GM18502 (cell line): ENCODE data around the gene KSR2.
"Not testable (repeated sequence)": the region's sequence is repeated elsewhere in the genome, so short reads cannot be mapped to it uniquely, and the experiment has no call there.

Experiments used
- ATAC-seq: cut with Tn5 transposase; IDR thresholded peaks from one replicate; pipeline ENCODE4 v1.9.1; 2021; ENCODE audit warnings: mild to moderate bottlenecking; ENCODE audit not compliant: unreplicated experiment, poor library complexity

KSR2 gene

DNA sequence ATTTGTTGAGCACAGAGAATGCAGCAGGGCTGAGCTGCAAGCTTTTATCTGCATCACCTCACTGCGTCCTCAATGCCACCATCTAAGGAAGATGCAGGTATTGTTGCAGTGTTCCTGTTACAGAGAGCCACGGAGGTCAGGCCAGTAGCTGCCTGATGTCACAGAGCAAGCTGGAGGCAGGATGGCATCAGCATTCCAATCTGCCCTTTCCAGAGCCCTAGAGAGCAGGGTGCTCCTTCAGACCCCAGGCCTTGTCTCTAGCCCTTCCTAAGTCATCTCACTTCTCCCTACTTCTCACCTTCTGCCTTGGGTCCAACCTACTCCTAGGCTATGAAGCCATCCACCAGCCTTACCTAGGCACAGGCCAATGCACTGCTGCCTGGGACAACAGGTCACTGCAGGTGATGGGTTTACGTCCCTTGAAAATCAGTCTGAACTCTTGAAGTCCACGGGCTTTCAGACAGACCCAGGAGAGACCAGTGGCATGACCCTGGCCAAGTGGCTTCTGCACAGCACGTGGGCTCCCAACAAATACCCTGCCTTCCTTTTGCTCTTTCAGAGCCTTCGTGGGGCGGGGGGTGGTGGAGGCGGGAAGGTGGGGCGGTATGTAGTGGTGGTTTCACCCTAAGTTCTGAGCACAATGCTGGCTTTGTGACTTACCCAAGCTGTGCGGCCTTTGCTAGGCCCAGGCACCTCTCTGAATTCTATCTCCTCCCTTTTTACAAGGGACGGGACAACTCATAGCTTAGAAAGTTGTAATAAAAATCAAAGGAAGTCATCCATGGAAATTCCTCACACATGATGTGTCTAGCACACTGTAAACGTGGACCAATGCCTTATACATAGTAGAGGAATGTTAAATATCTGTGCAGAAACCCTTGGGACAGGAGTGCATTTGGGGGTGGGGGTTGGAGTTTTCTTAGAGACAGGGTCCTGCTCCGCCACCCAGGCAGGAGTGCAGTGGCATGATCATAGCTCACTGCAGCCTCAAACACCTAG lies 136.0 kb downstream of the KSR2 start:
- no peak for ATAC-seq

GRCh38 chr12:117830471-117830870 lies 138.3 kb downstream of the KSR2 start:
- no peak for ATAC-seq

DNA sequence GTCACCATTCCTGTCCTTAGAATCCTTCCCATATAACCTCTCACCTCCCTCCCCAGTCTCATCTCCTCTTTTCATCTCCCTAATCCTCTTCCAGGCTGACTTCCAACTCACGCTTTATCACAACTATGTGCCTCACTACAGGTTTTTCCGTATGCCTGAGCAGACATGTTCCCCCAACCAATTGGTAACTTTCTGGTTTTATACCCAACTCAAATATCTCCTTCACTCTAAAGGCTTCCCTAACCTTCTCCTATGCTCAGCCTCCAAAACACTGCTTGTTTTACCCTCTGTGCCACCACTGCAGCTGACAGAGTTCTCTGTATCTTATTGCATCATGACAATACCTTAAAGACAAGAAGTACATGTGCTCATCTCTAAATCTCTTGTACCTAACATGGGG lies 139.7 kb downstream of the KSR2 start:
- no peak for ATAC-seq

DNA sequence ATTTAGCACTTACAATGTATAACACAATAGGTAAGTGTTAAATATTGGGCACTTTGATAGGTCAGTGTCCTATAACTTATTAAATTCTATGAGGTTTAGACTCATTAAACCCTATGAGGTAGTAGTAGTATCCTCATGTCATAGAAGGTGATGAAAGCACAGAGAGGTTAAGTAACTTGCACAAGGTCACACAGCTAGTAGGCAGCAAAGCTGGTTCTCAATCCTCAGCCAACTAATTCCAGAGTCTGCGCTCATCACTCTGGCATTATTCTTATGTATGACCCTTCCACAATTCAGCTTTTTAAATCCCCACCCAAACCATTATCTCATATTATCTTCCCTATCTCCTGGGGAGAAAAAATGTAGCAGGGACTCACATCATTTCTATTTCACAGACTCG lies 141.1 kb downstream of the KSR2 start:
- no peak for ATAC-seq

GRCh38 chr12:117825827-117826226 lies 143.0 kb downstream of the KSR2 start:
- no peak for ATAC-seq

DNA sequence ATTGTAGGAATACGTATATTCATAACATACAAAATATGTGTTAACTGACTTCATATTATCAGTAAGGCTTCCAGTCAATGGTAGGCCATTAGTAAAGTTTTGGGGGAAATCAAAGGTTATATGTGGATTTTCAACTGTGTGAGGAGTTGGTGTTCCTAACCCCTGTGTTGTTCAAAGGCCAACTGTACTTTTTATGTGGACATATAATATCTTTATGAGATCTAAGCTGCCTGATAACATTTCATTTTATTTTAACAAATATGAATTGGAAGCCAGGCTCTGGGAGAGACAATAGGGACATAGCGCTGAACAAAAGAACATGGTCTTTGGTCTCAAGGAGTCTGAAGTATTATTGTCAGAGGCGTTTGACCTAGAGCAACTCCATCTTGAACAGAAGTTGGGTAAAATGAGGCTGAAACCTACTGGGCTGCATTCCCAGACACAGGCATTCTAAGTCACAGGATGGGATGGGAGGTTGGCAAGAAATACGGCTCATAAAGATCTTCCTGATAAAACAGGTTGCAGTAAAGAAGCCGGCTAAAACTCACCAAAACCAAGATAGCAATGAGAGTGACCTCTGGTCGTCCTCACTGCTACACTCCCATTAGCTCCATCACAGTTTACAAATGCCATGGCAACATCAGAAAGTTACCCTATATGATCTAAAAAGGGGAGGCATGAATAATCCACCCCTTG lies 147.2 kb downstream of the KSR2 start:
- no peak for ATAC-seq

DNA sequence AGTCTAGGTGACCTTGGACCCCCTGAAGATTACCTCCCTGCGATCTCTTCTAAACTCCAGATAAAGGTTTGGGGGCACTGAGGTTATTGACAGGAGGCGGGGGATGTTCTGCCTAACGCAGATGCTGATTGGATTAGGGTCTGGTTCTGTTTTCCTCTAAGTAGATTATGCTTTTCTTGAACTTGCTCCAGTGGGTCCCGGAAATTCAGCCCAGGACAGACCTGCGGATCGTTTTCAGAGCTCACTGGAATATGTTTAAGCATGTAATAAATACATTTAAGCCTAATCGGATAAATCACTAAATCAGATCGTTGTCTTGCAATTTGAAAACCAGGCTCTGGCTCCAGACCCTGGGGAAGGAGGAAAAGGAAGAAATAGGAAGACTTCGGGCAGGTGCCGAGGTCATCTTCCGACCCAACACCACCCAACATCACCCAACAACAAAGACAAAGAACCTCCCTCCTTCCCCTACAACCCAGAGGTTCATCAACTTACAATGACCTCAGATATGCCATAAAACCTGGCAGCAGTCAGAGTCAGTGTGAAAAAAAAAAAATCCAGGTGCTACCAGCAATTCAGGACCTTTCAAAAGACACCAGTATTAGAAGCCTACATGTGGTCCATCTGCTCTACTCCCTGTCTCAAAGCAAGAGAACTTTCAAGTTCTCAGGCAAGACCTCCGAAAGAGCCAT lies 148.4 kb downstream of the KSR2 start:
- ATAC-seq = no peak

GRCh38 chr12:117819160-117819559 lies 149.6 kb downstream of the KSR2 start:
- no peak for ATAC-seq

DNA sequence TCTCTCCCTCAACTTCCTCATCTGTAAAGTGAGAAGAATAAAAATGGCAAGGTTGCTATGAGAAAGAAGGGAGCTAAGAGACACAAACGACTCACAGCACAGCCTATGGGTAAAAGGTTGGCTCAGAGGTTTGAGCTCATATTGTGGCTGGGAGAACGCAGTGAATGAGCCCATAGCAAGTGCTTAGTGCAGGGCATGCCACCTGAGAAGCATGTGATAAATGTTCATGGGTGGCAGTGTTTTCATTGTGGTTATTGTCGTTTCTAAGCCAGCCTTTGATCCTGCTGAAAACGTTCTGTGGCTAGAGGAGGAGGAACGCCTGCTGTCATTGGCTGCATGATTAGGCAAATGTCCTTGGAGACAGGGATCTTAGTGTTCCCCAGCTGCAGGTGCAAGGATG lies 150.4 kb downstream of the KSR2 start:
- ATAC-seq = no peak

- no peak for ATAC-seq
Observed at GRCh38 chr12:117809509-117809908, 159.3 kb downstream of the KSR2 start.

DNA sequence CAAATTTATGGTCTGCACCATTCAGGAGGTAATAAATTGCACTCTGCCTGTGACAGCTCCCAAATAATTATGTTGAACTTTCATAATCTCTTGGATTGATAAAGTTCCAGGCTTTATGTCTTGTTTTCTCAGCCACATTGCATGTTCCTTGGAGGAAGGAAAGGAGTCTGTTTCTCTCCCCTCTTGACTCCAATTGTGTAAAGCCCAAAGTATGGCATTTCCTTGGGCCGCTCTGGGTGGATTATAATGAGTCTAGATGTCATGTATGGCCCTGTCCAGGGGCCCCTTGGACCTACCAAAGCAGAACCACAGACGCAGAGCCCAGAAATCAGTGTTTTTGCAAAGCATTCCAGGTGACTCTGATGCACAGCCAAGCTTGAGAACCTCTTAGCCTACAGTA lies 160.8 kb downstream of the KSR2 start:
- ATAC-seq = no peak

- no peak for ATAC-seq
Observed at GRCh38 chr12:117807355-117807754, 161.4 kb downstream of the KSR2 start.

DNA sequence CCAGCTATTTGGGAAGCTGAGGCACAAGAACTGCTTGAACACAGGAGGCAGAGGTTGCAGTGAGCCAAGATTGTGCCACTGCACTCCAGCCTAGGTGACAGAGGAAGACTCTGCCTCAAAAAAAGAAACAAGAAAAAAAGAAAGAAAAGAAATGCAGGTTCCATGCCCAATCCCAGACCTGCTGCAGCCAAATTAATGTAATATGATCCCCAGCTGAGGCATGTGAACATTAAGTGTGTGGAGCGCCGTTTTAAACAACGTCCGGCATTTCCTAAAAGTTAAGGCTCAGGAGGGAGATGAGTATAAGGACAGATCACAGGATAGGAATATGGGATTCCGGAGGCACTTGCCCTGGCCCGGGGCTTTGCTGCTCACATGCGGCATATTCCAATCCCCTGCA lies 162.9 kb downstream of the KSR2 start:
- no peak for ATAC-seq

- no peak for ATAC-seq
Observed at GRCh38 chr12:117803001-117803400, 165.8 kb downstream of the KSR2 start.

- ATAC-seq = not testable (repeated sequence)
Observed at GRCh38 chr12:117800711-117801110, 168.1 kb downstream of the KSR2 start.

DNA sequence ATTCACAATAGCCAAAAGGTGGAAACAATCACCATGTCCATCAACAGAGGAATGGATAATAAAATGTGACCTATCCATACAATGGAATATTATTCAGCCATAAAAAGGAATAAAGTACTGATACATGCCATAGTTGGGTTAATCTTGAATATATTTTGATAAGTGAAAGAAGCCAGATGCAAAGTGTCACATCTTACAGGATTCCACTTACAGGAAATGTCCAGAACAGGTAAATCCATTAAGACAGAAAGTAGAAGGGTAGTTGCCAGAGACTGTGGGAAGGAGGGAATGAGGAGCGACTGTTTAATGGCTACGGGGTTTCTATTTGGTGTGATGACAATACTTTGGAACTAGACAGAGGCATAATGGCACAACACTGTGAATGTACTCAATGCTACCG lies 171.6 kb downstream of the KSR2 start:
- ATAC-seq = no peak

DNA sequence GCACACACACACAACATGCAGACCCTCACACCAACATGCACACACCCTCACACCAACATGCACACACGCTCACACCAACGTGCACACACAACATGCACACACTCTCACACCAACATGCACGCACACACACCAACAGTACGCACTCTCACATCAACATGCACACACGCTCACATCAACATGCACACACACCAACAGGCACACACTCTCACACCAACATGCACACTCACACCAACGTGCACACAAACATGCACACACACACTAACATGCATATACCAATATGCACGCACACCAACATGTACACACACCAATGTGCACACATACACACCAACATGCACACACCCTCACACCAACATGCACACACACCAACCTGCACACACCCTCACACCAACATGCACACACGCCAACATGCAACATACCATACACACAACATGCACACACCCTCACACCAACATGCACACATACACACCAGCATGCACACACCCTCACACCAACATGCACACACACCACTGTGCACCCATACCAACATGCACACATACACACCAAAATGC lies 175.8 kb downstream of the KSR2 start:
- no peak for ATAC-seq

GRCh38 chr12:117792471-117792870 lies 176.3 kb downstream of the KSR2 start:
- no peak for ATAC-seq

GRCh38 chr12:117790948-117791347 lies 177.8 kb downstream of the KSR2 start:
- ATAC-seq = no peak

DNA sequence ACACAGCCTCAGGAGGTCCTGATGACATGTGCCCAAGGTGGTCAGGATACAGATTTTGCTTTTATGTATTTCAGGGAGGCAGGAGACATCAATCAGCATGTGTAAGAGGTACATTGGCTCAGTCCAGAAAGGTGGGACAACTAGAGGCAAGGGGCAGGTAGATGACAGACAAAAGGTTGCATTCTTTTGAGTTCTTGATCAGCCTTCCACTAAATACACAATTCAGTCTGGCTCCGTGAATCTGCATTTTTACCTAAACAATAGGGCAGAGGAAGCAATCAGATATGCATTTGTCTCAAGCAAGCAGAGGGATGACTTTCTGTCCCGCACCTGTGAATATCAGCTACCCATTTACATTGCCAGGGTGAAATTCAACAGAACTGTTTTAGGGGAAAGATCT lies 178.6 kb downstream of the KSR2 start:
- no peak for ATAC-seq
